Type B pancreatic cell (in vitro differentiated cells): Measurements from ENCODE around the gene RIT2. TPM values are rescaled to one million over a fixed set of nuclear protein-coding genes. Genes with fewer than 3 reads are reported as not detected.

Experiments
- DNase-seq: peaks from one replicate; pipeline ENCODE4 v3.0.0; 2021; ENCODE audit warnings: mixed read lengths; ENCODE audit not compliant: unreplicated experiment; ENCODE audit errors: extremely low spot score
- H3K27ac Mint-ChIP-seq: 2 replicates; pipeline ENCODE4 v1.8.0; 2021; ENCODE audit warnings: mild to moderate bottlenecking, mixed read lengths
- H3K27me3 Mint-ChIP-seq: 2 replicates; pipeline ENCODE4 v1.8.0; 2021; ENCODE audit warnings: mixed read lengths
- H3K36me3 Mint-ChIP-seq: 2 replicates; pipeline ENCODE4 v1.8.0; 2021; ENCODE audit warnings: mixed read lengths
- H3K4me1 Mint-ChIP-seq: one replicate; pipeline ENCODE4 v1.8.0; 2021; ENCODE audit warnings: mixed read lengths; ENCODE audit not compliant: unreplicated experiment
- H3K4me3 Mint-ChIP-seq: 2 replicates; pipeline ENCODE4 v1.8.0; 2021; ENCODE audit warnings: mild to moderate bottlenecking, mixed read lengths
- H3K9me3 Mint-ChIP-seq: 2 replicates; pipeline ENCODE4 v1.8.0; 2021; ENCODE audit warnings: mixed read lengths
- CTCF ChIP-seq: fragments of 200-600 bp; sonication (generic); conservative IDR thresholded peaks from 2 replicates; pipeline ENCODE4 v1.5.0; 2021; ENCODE audit warnings: antibody characterized with exemption, mild to moderate bottlenecking
- total RNA-seq: library from RNA; stranded (reverse); gene quantifications from 2 replicates; pipeline ENCODE4 v1.2.1, GENCODE V29; 2021; ENCODE audit warnings: low replicate concordance

RIT2 gene
- total RNA-seq, 1 donor from 2014 or later = not detected

GRCh38 chr18:43061318-43061717 is 54.2 kb downstream of the RIT2 start:
- Mint-ChIP-seq H3K27me3 (no peaks in the 10 kb centered on the region), H3K9me3 (no peaks in the 10 kb centered on the region), H3K4me1 (no peaks in the 10 kb centered on the region), H3K27ac (no peak overlapping the region), H3K4me3 (no peak overlapping the region), H3K36me3 (no peaks in the 10 kb centered on the region)
- no peak for DNase-seq
- no peak for TF ChIP-seq CTCF

DNA sequence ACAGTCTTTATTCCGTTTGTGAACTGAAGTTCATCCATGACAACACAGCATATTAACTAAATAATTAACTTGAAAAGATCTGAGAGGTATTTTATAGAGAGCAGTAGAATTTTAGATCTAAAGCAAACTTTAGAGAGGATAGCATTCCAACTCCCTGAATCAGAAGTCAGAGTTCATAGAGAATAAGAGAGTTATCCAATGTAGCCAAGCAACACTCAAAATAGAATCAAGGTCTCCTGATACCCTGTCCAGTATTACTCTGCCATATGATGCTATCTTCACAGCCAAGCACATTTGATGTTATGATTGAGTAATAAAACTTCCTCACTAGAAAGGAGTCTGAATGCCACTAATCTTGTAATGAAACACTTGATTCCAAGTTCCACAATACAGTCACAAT is 55.5 kb downstream of the RIT2 start:
- no peak for TF ChIP-seq CTCF
- Mint-ChIP-seq H3K9me3 (no peaks in the 10 kb centered on the region), H3K27ac (no peak overlapping the region), H3K4me3 (no peak overlapping the region), H3K27me3 (no peaks in the 10 kb centered on the region), H3K4me1 (no peaks in the 10 kb centered on the region), H3K36me3 (no peaks in the 10 kb centered on the region)
- no peak for DNase-seq

GRCh38 chr18:43054815-43055519 is 60.5 kb downstream of the RIT2 start:
- H3K4me1 Mint-ChIP-seq = no peaks in the 10 kb centered on the region
- H3K27ac Mint-ChIP-seq = no peak overlapping the region
- H3K9me3 Mint-ChIP-seq = no peaks in the 10 kb centered on the region
- H3K36me3 Mint-ChIP-seq = no peaks in the 10 kb centered on the region
- TF ChIP-seq CTCF = no peak
- DNase-seq = no peak
- no peaks in the 10 kb centered on the region for H3K27me3 Mint-ChIP-seq
- H3K4me3 Mint-ChIP-seq = no peak overlapping the region

- Mint-ChIP-seq H3K27me3 (no peaks in the 10 kb centered on the region), H3K36me3 (no peaks in the 10 kb centered on the region), H3K9me3 (no peaks in the 10 kb centered on the region), H3K4me3 (no peak overlapping the region), H3K4me1 (no peaks in the 10 kb centered on the region), H3K27ac (no peak overlapping the region)
- no peak for TF ChIP-seq CTCF
- no peak for DNase-seq
Measured at GRCh38 chr18:43049021-43049420, 66.5 kb downstream of the RIT2 start.

GRCh38 chr18:43046322-43046721 is 69.2 kb downstream of the RIT2 start:
- no peaks in the 10 kb centered on the region for H3K9me3 Mint-ChIP-seq
- no peak for TF ChIP-seq CTCF
- H3K36me3 Mint-ChIP-seq = no peaks in the 10 kb centered on the region
- H3K4me1 Mint-ChIP-seq = no peaks in the 10 kb centered on the region
- H3K27ac Mint-ChIP-seq = no peak overlapping the region
- DNase-seq = no peak
- H3K4me3 Mint-ChIP-seq = no peak overlapping the region
- H3K27me3 Mint-ChIP-seq = no peaks in the 10 kb centered on the region
